ENCODE data around the gene RPS6KA4. TPM values are rescaled to one million over a fixed set of nuclear protein-coding genes. Genes with fewer than 3 reads are reported as not detected.

The RPS6KA4 gene
- total RNA-seq, 1 experiment from 2014 or later = 148 TPM

DNA sequence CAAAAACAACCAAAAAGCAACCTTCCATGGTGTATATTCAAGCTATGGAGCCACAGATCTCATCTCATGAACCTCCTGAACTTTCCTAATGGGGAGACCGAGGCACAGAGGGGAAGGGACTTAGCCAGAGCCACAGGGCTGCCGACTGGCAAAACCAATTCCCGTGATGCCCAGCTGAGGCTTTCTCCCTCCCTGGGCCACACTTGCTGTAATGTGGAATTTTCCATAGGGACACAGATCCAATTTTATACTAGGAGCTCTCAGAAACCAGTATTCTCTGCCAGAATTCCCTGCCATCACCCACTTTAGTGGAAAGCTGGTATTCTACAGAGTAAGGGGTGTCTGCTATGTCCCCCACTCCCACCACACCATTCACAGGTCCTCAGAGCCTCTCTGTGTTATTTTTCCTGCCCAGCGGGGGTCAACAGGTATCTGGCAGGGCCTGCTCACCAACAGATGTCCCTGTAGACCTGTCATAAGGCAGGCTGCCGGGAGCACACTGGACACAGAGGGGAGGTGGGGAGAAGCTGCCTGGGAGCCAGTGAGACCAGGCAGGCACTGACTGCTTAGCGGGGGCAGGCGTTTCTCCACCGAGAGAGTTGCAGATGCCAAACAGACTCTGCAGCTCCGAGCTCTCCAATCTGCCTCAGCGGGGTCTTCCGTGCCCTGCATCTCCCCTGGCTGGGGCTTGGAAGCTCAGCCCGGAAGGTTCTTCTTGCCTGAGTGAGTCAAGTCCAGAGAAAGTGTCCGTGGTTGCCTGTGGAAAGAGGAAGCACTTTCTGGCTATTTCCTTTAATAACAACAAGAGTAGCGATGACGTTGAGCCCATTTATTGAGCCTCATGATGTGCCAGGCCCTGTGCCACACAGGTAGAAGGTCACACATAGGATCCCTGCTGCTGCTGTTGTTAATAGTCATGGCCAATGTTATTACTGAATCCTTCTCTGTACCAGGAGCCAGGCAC lies 26.3 kb downstream of the RPS6KA4 start:
- Histone ChIP-seq H3K27me3 (ENCODE audit: low read length) (no peaks in the 10 kb centered on the region), H3K4me3 (ENCODE audit: low read length) (no peak overlapping the region), H3K79me2 (ENCODE audit: low read length) (no peaks in the 10 kb centered on the region), H3K9ac (ENCODE audit: low read length) (no peak overlapping the region), H3K9me2 (replicated peaks; ENCODE audit: low read length) (no peaks in the 10 kb centered on the region), H3K27ac (ENCODE audit: low read length) (no peak overlapping the region), H3K9me3 (ENCODE audit: low read length) (no peaks in the 10 kb centered on the region), H3K4me2 (ENCODE audit: low read length) (no peak overlapping the region), H3K36me3 (ENCODE audit: low read depth, low read length) (no peaks in the 10 kb centered on the region), H3K4me1 (ENCODE audit: insufficient read depth, low read length) (peaks cover 12% of the 10 kb centered on the region), H3F3A (ENCODE audit: low read length, unreplicated experiment) (no peaks in the 10 kb centered on the region), H4K20me1 (ENCODE audit: low read length) (no peaks in the 10 kb centered on the region), H2AFZ (ENCODE audit: low read length) (no peak overlapping the region)
- DNase-seq (no peak), ATAC-seq (no peak)
- CTCF ChIA-PET = no interaction called here
- intact Hi-C loops (cut with micrococcal nuclease) = no loop called here
- TF ChIP-seq EZH2 (IDR thresholded peaks at IDR 0.05; ENCODE audit: low read length, unreplicated experiment) (no peak), EZH2phosphoT487 (IDR thresholded peaks at IDR 0.05; ENCODE audit: borderline replicate concordance, low read length) (no peak)
- TF ChIP-seq, protein P1, sequence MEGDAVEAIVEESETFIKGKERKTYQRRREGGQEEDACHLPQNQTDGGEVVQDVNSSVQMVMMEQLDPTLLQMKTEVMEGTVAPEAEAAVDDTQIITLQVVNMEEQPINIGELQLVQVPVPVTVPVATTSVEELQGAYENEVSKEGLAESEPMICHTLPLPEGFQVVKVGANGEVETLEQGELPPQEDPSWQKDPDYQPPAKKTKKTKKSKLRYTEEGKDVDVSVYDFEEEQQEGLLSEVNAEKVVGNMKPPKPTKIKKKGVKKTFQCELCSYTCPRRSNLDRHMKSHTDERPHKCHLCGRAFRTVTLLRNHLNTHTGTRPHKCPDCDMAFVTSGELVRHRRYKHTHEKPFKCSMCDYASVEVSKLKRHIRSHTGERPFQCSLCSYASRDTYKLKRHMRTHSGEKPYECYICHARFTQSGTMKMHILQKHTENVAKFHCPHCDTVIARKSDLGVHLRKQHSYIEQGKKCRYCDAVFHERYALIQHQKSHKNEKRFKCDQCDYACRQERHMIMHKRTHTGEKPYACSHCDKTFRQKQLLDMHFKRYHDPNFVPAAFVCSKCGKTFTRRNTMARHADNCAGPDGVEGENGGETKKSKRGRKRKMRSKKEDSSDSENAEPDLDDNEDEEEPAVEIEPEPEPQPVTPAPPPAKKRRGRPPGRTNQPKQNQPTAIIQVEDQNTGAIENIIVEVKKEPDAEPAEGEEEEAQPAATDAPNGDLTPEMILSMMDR (conservative IDR thresholded peaks at IDR 0.05; ENCODE audit: low read depth, low read length) = no peak
- BruUV-seq (replicated peaks) = no TSS peak
- POLR2A ChIA-PET (ENCODE audit: unreplicated experiment) = interaction anchor here (0.5 kb wide), 1 partner anchor 9 kb away, joined by 8 read pairs; no protein-coding TSS in a partner anchor

DNA sequence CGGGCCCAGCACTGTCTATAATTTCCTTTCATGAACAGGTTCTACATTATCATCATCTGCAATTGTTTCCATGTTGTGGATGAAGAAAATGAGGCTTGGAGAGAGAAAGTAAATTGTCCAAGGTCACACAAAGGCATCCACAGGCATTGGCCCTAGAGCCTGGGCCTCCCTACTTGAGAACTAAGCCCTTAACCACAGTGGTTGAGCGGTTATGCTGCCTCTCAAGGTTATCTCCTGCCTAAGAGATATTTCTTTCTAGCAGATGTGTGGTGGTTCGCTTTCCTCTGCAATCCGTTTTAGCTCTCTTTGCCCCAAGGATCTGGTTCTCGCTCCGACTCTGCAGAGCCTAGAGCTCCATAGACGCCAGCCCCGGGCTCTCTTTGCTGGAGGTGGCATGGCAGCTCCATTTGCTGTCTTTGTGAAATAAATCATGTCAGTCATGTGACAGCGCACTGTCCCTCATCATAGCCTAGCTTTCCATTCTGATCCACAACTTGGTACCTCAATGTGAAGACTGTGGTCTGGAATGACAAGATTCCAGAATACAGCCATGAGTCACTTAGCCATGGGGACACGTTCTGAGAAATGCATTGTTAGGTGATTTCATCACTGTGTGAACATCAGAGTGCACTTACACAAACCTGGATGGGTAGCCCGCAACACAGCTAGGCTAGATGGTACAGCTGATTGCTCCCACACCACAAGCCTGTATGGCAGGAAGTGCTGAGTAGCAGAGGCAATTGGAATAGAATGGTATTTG lies 27.2 kb downstream of the RPS6KA4 start:
- POLR2A ChIA-PET (ENCODE audit: unreplicated experiment) = interaction anchor here (0.5 kb wide), 1 partner anchor 8 kb away, joined by 8 read pairs; no protein-coding TSS in a partner anchor
- CTCF ChIA-PET = no interaction called here
- peaks cover 12% of the 10 kb centered on the region for H3K4me1 ChIP-seq (ENCODE audit: insufficient read depth, low read length)
- no peaks in the 10 kb centered on the region for H3K9me3 ChIP-seq (ENCODE audit: low read length)
- TF ChIP-seq EZH2phosphoT487 (IDR thresholded peaks at IDR 0.05; ENCODE audit: borderline replicate concordance, low read length) (no peak), EZH2 (IDR thresholded peaks at IDR 0.05; ENCODE audit: low read length, unreplicated experiment) (no peak)
- TF ChIP-seq, protein P1 (conservative IDR thresholded peaks at IDR 0.05; ENCODE audit: low read depth, low read length) = no peak
- peak; percentile 88 for DNase-seq
- no peaks in the 10 kb centered on the region for H3K79me2 ChIP-seq (ENCODE audit: low read length)
- no peak overlapping the region for H3K27ac ChIP-seq (ENCODE audit: low read length)
- no peaks in the 10 kb centered on the region for H3K27me3 ChIP-seq (ENCODE audit: low read length)
- intact Hi-C loops (cut with micrococcal nuclease) = no loop called here
- no peaks in the 10 kb centered on the region for H3F3A ChIP-seq (ENCODE audit: low read length, unreplicated experiment)
- H3K4me3 ChIP-seq (ENCODE audit: low read length) = no peak overlapping the region
- H3K36me3 ChIP-seq (ENCODE audit: low read depth, low read length) = no peaks in the 10 kb centered on the region
- BruUV-seq (replicated peaks) = no TSS peak
- H3K9ac ChIP-seq (ENCODE audit: low read length) = no peak overlapping the region
- H2AFZ ChIP-seq (ENCODE audit: low read length) = no peak overlapping the region
- H3K4me2 ChIP-seq (ENCODE audit: low read length) = no peak overlapping the region
- no peaks in the 10 kb centered on the region for H3K9me2 ChIP-seq (replicated peaks; ENCODE audit: low read length)
- no peaks in the 10 kb centered on the region for H4K20me1 ChIP-seq (ENCODE audit: low read length)
- peak; percentile 54 for ATAC-seq

Measured in PC-3 (cell line).